GM19452 (cell line): Measurements from ENCODE around the gene CARD14.
A peak's percentile ranks its signal among the peaks of the same experiment; 100 is the strongest.
"Not testable (repeated sequence)": the region's sequence is repeated elsewhere in the genome, so short reads cannot be mapped to it uniquely, and the experiment has no call there.

Experiments used
- ATAC-seq: cut with Tn5 transposase; IDR thresholded peaks from one replicate; pipeline ENCODE4 v1.9.1; 2021; ENCODE audit not compliant: unreplicated experiment

Gene CARD14

DNA sequence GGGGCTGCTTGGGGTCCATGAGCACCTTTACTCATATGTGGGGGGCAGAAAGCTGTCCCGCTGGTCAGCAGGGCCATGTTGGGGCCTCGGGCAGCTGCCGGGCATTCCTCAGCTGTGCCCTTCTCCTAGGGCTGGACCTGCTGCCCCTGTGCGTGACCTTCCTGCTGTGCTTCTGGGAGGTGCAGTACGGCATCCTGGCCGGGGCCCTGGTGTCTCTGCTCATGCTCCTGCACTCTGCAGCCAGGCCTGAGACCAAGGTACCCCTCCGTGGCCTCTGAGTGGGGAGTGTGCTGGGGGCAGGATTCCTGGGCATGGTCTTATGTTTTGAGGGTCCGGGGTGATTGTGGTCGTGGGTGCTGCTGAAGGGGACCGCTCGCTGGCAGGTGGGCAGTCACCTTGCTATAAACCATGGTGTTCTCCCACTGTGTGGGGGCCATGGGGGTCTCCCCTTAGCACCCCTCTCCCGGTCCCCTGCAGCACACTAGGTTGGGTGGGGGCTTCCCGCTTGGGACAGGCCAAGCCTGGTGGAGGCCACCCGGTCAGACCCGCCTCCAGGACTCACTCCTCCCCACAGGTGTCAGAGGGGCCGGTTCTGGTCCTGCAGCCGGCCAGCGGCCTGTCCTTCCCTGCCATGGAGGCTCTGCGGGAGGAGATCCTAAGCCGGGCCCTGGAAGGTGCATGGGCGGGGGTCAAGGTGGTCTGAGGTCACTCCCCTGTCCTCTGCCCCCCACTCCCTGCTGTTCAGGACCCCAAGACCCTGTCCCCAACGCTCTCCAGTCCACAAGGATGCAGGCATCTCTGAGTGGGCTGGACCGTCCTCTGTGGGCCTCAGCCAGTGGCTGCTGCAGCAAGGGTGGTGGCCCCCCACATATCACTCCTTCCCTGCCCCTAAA is 78.4 kb downstream of the CARD14 start:
- no peak for ATAC-seq

- ATAC-seq: no peak
Measured at GRCh38 chr17:80248894-80249710, 79.3 kb downstream of the CARD14 start.

DNA sequence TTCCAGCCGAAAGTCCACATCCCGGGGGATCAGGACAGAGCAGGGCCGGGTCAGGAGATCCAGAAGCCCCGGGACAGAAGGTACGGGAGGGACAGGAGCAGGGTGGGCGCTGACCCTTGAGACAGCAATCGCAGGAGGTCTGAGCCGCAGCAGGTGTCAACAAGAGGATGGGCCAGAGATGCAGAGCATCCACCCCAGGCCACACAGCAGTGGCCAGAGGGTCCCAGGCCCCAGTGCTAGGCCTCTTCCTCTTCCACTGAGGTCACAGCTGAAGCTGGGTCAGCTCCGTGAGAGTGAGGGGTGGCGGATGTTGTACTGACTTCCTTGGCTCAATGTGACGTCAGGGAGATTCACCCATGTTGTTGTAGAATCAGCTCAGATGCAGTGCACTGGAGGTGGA is 82.1 kb downstream of the CARD14 start:
- no peak for ATAC-seq

DNA sequence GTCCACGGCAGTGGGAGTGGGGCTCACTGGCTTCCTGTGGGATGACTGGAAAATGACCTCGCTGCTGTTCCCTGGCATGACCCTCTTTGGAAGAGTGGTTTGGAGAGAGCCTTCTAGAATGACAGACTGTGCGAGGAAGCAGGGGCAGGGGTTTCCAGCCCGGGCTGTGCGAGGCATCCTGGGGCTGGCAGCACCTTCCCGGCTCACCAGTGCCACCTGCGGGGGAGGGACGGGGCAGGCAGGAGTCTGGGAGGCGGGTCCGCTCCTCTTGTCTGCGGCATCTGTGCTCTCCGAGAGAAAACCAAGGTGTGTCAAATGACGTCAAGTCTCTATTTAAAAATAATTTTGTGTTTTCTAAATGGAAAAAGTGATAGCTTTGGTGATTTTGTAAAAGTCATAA is 83.0 kb downstream of the CARD14 start:
- no peak for ATAC-seq

DNA sequence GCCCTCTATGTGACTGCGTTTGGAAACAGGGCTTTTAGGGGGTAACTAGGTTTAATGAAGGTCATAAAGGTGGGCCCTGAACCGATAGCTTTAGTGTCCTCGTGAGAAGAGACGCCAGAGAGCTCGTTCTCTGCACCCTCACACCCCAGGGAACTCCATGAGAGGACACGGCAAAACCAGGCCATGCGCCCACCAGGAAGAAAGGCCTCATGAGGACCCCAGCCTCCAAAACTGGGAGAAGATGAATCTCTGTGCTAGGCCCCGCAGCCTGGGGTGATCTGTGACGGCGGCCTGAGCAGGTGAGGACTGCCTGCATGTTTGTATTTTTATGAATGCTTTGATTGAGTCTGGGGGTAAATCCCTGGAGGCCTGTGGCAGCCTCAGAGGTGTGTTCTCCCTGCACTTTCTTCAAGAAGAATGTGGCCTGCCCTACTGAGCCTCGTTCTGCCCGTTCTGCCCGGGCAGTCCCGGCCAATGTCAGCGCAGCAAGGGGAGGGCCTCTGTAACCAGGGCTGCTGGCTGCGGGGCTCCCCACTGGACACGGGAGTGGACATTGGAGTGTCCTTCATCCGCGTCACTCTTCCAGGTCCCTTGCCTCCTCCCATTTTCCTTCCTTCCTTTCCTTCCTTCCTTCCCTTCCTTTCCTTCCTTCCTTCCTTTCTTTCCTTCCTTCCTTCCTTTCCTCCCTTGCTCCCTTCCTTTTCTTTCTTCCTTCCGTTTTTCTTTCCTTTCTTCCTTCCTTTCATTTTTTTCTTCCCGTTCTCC is 84.0 kb downstream of the CARD14 start:
- ATAC-seq: no peak

- ATAC-seq: peak; percentile 57
Measured at GRCh38 chr17:80254396-80255251, 84.8 kb downstream of the CARD14 start.

GRCh38 chr17:80256034-80256350 is 86.2 kb downstream of the CARD14 start:
- ATAC-seq: no peak

DNA sequence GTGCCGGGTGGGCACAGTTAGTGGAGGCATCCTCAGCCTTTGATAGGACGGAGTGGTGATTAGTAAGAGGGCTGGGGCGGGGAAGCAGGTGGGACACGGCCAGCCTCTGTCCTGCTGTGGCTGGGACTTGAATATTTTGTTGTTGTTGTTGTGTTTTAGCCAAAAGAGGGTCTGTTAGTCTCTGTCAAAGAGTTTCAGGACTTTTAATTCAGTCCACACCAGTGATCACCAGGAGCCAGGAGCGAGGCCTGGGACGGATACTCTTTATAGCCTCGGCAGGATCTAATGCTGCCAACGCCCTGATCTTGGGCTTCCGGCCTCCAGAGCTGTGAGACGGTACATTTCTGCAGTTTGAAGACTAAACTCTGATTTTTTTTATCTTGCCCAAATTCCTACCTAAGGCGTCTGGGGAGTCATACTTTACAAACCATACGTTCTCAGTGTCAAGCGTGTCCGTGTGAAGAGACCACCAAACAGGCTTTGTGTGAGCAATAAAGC is 87.9 kb downstream of the CARD14 start:
- ATAC-seq: no peak

- ATAC-seq: not testable (repeated sequence)
Measured at GRCh38 chr17:80258296-80258695, 88.5 kb downstream of the CARD14 start.
